Measurements from ENCODE around the gene PPP1R12B. TPM values are rescaled to one million over a fixed set of nuclear protein-coding genes. Genes with fewer than 3 reads are reported as not detected.

Gene PPP1R12B
- total and polyA plus RNA-seq, 5 experiments from 2014 or later: 4.6 to 29.8 (median 7.7) TPM

DNA sequence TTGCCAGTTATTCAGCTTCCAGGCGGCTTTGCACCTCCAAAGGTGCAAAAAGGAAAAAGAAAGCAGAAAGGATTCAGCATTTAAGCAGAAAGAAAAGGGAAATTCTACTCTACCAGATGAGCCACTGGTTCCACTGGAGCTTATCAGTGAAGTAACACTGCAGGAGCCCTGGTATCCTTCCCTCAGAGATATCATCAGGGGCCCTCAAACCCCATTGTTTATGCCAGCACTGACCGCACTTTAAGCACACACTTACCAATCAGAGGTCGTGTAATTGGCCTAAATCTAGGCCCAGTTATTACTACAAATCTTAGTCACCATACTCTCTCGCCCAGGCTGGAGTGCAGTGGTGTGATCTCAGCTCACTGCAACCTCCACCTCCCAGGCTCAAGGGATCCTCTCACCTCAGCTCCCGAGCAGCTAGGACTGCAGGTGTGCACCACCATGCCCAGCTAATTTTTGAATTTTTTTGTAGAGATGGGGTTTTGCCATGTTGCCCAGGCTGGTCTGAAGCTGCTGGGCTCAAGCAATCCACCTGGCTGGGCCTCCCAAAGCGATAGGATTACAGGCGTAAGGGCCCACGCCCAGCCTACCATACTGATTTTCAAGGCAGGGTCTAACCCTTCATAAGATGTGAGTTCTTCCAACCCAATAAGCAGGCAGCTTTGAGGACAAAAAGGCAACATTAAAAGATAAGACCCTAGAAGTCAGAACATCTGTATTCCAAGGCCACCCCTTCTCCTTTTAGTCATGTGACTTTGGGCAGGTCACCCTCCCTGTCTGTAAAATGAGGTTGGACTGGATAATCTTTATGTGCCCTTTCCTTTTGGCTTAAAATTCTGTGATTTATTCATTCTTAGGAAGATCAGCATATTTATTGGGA is 236.4 kb downstream of the PPP1R12B start:
- Mint-ChIP-seq H3K27ac (peak overlapping the region in 1 of 10 donors; percentile 18), H3K4me1 (peaks cover 0 to 10% (median under 1%) of the 10 kb centered on the region in 4 donors), H3K36me3 (peaks cover 7 to 36% (median 25%) of the 10 kb centered on the region in 3 donors), H3K27me3 (no peaks in the 10 kb centered on the region), H3K4me3 (no peak overlapping the region), H3K9me3 (no peaks in the 10 kb centered on the region)
- POLR2A ChIA-PET: no interaction called here
- DNase-seq: no peak
- ATAC-seq: no peak

DNA sequence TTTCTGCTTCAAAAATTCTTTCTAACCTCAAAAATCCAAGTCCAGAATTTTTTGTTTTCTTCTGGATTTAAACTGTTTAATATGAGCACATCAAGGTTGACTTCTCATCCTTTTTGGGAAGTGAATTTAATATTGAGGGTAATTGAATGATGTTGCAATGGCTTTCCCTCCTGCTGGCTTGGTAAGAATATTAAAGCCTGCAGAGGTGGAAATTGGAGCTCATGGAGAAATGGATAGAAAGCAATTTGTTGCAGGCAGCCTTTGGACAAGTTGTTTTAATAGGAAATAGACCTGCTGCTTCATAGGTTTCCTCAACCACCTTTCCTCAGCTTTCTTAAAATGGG is 237.1 kb downstream of the PPP1R12B start:
- no peaks in the 10 kb centered on the region for H3K9me3 Mint-ChIP-seq
- POLR2A ChIA-PET: no interaction called here
- peaks cover 7 to 32% (median 24%) of the 10 kb centered on the region in 3 donors for H3K36me3 Mint-ChIP-seq
- ATAC-seq (no peak), DNase-seq (no peak)
- no peak overlapping the region for H3K27ac Mint-ChIP-seq
- no peaks in the 10 kb centered on the region for H3K27me3 Mint-ChIP-seq
- no peak overlapping the region for H3K4me3 Mint-ChIP-seq
- peaks cover 0 to 10% (median under 1%) of the 10 kb centered on the region in 4 donors for H3K4me1 Mint-ChIP-seq

DNA sequence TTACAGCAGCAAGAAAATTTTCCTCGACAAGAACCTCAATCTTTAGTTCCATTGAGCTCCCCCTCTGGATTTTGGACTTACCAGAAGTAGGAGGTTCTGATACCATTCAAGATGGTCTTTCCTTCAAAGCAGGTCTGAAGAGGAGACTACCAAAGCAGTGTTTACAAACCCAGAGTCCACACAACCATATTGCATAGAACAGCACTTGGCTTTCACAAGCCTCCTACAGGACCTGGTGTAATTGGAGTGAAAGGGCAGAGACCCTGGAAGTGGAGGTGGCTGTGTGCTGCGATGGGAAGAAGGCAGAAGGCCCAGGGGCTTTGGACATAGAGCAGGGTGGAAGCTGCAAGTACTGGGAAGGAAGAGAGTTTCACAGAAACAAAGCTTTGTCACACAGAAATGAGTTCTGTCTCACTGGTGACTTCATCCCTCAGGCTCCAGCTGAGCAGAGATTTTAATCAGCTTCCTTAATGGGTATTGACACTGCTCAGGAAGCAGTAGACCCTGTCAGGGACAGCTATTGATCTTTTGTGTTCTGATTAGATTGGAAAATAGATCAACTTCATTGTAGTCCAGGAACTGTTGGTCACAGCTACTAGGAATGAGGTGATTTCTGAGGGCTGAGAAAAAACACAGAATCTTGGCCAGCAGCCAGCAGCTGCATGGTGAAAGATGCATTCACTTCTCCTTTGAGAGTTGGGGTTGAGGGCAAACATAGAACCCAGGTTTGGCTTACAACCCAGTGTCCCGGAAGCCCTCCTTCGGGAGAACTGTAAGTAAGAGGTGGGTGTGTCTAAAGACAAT is 237.7 kb downstream of the PPP1R12B start:
- H3K27me3 Mint-ChIP-seq: no peaks in the 10 kb centered on the region
- H3K4me3 Mint-ChIP-seq: no peak overlapping the region
- no peak for ATAC-seq
- H3K4me1 Mint-ChIP-seq: peaks cover 0 to 10% (median under 1%) of the 10 kb centered on the region in 4 donors
- no peaks in the 10 kb centered on the region for H3K9me3 Mint-ChIP-seq
- H3K36me3 Mint-ChIP-seq: peaks cover 1 to 25% (median 17%) of the 10 kb centered on the region in 3 donors
- POLR2A ChIA-PET: no interaction called here
- peak overlapping the region in 2 of 10 donors; percentile 49 to 77 for H3K27ac Mint-ChIP-seq
- no peak for DNase-seq

DNA sequence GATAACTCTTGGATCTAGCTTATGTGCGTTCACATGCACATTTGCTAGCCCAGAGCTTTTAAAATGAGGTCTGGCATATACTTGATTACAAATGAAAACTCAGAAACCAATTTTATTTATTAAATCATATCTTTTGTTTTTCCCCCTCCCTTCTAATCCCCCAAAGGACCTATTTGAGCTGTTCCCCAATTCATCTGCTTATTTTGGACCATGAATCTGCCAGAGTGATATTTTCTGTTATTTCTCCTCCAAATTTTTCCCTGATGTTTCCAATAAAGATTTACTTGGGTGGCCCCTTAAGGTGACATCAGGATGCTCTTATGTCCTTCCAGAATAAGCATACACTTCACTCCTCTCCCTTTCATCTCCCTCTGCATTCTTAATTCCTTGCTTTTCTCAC is 238.4 kb downstream of the PPP1R12B start:
- Mint-ChIP-seq H3K4me1 (peaks cover 0 to 10% (median under 1%) of the 10 kb centered on the region in 4 donors), H3K27ac (no peak overlapping the region), H3K27me3 (no peaks in the 10 kb centered on the region), H3K9me3 (no peaks in the 10 kb centered on the region), H3K36me3 (peaks cover 0 to 19% (median 12%) of the 10 kb centered on the region in 3 donors), H3K4me3 (no peak overlapping the region)
- POLR2A ChIA-PET: no interaction called here
- no peak for ATAC-seq
- DNase-seq: no peak

DNA sequence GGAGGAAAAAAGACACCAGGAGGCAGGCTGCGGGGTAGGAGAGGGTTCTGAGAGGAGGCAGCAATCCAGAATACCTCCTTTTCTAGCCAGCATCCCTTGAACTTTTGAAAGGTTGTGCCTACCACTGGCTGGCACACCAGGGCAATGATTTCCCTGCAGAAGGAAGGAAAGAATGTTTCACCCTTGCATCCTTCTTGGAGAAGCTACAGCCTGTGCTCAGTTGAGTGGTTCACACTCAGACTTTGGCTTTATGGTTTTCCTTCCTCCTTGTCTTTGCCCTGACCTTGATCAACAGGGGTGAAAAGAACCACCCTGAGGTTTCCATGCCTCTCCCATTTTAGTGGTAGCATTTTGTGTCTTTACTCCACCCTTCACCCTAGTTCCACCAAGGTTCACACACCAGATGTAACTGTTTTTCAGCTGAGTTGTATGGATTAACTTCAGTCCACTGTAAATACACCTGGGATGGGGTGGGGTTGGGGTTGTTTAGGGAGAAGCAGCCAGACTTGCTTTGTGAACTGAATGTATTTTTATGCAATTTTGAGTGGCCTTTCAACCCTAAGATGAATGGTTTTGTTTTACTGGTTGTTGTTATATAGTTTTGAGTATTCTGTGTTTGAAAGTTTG is 239.5 kb downstream of the PPP1R12B start:
- Mint-ChIP-seq H3K9me3 (no peaks in the 10 kb centered on the region), H3K27me3 (no peaks in the 10 kb centered on the region), H3K4me3 (no peak overlapping the region), H3K36me3 (peaks cover 0 to 11% (median 6%) of the 10 kb centered on the region in 3 donors), H3K4me1 (peaks cover 0 to 10% (median under 1%) of the 10 kb centered on the region in 4 donors), H3K27ac (no peak overlapping the region)
- no peak for DNase-seq
- POLR2A ChIA-PET: no interaction called here
- ATAC-seq: no peak

DNA sequence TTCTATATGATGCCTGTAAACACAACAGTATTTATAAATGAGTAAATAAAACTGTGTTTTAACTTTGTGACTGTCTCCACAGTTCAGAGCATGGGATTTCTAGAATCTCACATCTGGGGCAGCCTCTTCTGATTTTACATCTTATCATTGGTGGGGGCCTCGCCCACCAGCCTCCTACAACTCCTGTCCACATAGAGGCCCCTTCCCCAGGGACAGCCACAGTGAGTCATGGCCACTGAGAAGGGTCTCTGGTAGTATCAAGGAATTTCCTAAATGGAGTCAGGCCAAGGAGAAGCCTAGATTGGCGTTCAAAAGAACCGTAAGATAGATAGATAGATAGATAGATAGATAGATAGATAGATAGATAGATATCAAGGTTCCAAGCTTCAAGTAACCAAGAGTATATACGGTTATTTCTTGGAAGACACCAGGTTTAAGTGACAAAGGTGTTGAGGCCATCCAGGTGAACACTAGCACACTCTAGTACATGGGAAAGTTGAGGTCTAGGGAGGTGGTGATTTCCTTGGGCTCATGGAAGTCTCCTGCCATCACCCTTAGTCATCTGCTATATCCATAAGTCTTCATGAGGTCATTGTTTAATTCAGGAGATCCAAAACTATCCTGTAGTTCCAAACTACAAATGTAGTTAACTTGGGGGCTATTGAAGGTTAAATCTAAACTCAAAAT is 240.1 kb downstream of the PPP1R12B start:
- no peak overlapping the region for H3K4me3 Mint-ChIP-seq
- no peak overlapping the region for H3K27ac Mint-ChIP-seq
- H3K27me3 Mint-ChIP-seq: no peaks in the 10 kb centered on the region

DNA sequence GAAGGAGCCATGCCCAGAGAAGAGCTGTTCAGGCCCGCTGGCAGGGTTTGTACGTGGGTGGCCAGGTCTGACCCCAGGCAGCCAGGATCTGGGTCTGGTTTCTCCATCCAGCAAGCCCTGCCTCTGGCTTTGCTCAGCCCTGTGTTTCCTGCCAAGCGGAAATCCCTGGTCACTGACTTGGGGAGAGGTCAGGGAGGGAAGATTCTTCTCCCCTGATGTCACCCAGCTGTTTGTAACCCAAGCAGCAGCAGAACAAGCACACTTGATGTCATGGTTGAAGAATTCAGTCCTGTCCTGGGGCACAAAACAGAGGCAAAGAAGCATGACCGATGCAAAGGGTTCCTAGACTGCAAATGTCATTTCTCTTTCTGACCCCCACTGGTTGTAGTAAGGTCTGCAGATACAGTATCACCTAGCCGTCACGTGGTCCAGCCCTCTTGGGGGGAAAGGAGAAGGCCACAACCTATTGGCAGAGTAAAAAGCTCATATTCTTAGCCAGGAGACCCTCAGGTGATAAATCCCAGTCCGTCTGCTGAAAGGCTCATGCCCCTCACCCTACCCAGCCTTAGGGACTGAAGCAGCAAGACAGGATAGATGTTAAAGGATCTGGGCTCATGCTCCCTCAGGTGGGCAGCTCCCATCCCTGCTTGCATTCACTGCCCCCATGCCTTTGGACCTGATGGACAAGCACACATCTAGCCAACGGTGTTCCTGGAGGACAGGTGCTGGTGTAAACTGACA is 240.9 kb downstream of the PPP1R12B start:
- Mint-ChIP-seq H3K27me3 (no peaks in the 10 kb centered on the region), H3K4me3 (no peak overlapping the region), H3K27ac (no peak overlapping the region), H3K4me1 (peaks cover 0 to 10% (median under 1%) of the 10 kb centered on the region in 4 donors), H3K9me3 (no peaks in the 10 kb centered on the region), H3K36me3 (peaks cover 0 to 8% (median 4%) of the 10 kb centered on the region in 3 donors)
- DNase-seq (no peak), ATAC-seq (no peak)
- POLR2A ChIA-PET: no interaction called here

More for the DNA sequence above, 240.1 kb downstream of the PPP1R12B start:
- DNase-seq: no peak
- H3K4me1 Mint-ChIP-seq: peaks cover 0 to 10% (median under 1%) of the 10 kb centered on the region in 4 donors
- H3K36me3 Mint-ChIP-seq: peaks cover 0 to 9% (median 4%) of the 10 kb centered on the region in 3 donors
- H3K9me3 Mint-ChIP-seq: no peaks in the 10 kb centered on the region
- POLR2A ChIA-PET: no interaction called here
- ATAC-seq: no peak

DNA sequence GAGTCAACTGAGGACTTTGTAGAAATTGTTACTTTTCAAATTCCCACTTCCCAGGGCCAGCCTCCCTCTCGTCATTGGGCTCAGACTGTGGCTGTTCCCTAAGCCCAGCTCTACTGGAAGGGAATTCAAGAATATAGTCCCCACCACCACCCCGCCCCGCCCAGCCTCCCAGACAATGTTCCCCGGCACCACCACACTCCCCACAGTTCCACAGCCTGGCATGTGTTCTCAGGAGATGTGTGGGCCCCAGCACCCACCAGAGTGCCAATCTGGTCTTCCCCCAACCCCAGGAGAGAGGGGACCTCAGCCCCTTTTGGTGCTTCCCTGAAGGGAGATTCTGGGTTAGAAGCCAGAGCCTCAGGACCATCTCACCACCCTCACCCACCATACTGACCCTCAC is 241.6 kb downstream of the PPP1R12B start:
- Mint-ChIP-seq H3K36me3 (peaks cover 0 to 5% (median 4%) of the 10 kb centered on the region in 3 donors), H3K27me3 (no peaks in the 10 kb centered on the region), H3K9me3 (no peaks in the 10 kb centered on the region), H3K4me1 (peaks cover 0 to 10% (median under 1%) of the 10 kb centered on the region in 4 donors), H3K4me3 (no peak overlapping the region), H3K27ac (peak overlapping the region in 1 of 10 donors; percentile 45)
- ATAC-seq (no peak), DNase-seq (no peak)
- POLR2A ChIA-PET: no interaction called here

DNA sequence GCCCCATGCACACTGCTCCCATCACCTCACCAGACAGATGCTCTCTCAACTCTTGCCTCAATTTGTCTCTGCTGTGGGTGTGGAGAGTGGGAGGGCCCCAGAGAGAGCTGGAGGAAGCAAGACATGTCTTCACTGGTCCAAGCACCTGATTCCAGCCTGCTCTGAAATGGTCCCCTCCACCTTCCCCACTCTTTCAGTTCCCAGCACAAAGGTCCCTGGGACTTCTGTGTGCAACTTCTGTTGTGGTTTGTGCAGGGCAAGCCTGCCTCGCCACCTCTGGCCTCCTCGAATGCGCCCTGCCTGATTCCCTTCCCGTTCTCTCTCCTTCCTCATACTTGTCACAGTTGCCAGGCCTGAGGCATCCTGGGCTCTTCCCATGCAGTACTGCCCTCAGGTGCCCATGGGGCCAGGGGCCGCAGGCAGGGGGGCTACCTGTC is 242.5 kb downstream of the PPP1R12B start:
- Mint-ChIP-seq H3K4me1 (peaks cover 0 to 9% (median under 1%) of the 10 kb centered on the region in 4 donors), H3K4me3 (no peak overlapping the region), H3K9me3 (no peaks in the 10 kb centered on the region), H3K36me3 (peaks cover 0 to 5% (median 2%) of the 10 kb centered on the region in 3 donors), H3K27me3 (no peaks in the 10 kb centered on the region), H3K27ac (peak overlapping the region in 1 of 10 donors; percentile 78)
- ATAC-seq (no peak), DNase-seq (no peak)
- POLR2A ChIA-PET: no interaction called here

DNA sequence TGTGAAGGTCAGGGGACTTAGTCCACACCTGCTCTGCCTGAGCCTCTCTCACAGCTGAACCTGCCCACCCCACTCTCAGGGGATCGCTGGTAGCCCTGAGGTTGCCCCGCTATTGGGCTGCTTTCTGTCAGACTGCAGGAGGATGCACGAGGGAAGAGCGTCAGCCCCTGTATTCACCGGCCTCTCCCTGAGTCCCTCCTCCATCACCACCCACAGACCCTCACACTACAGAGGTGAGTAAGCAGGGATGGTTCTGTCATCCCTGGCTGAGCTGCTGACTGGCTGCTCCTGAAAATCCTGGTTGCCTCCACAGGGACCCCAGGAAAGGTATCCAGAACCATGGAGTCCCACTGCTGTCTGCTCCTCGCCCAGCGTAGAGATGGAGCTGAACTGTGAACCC is 243.0 kb downstream of the PPP1R12B start:
- POLR2A ChIA-PET: no interaction called here
- Mint-ChIP-seq H3K9me3 (no peaks in the 10 kb centered on the region), H3K27ac (no peak overlapping the region), H3K27me3 (no peaks in the 10 kb centered on the region), H3K4me3 (no peak overlapping the region), H3K36me3 (peaks cover 0 to 5% (median 2%) of the 10 kb centered on the region in 3 donors), H3K4me1 (peaks cover 0 to 3% (median 0%) of the 10 kb centered on the region in 4 donors)
- ATAC-seq (no peak), DNase-seq (no peak)

DNA sequence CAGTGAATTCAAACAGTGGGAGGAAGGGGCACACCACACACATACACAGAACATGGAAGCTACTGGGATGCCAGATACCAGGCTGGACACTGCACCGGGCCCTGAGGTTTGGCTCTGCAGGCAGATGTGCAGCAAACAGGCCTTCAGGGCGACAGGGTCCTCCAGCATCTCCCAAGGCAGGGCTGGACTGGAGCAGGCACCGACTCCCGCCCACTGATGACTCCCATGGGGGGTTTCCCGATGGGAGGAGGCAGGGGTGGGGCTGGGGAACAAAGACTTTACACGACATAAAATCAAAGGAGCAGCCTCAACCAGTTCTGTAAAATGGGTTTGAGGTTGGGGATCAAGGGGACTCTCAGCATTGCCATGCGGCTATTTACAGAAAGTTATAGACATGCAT is 243.6 kb downstream of the PPP1R12B start:
- no peak overlapping the region for H3K27ac Mint-ChIP-seq
- peaks cover 0 to 4% (median under 1%) of the 10 kb centered on the region in 4 donors for H3K4me1 Mint-ChIP-seq
- no peaks in the 10 kb centered on the region for H3K27me3 Mint-ChIP-seq
- no peaks in the 10 kb centered on the region for H3K9me3 Mint-ChIP-seq
- no peak for DNase-seq
- no peak for ATAC-seq
- POLR2A ChIA-PET: no interaction called here
- no peak overlapping the region for H3K4me3 Mint-ChIP-seq
- H3K36me3 Mint-ChIP-seq: peaks cover 0 to 5% (median 1%) of the 10 kb centered on the region in 3 donors

DNA sequence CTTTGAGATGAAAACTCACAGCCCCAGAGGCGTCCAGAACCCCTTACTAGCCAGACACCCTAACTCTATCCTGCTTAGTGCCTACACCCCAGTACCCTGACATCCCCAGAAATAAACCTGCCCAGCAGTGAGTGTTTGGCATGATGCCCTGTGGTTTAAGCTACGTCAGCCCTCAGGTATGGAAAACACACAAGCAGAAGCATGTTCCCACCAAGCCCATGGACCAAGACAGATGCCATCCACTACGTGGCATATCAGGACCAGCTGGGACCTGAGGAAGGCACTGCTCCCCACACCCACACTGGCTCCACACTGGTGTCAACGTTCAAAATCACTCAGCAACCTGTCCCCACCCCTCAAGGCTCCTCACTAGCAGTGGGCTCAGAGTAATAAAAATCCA is 245.3 kb downstream of the PPP1R12B start:
- Mint-ChIP-seq H3K36me3 (peaks cover 0 to 5% (median 2%) of the 10 kb centered on the region in 3 donors), H3K4me3 (no peak overlapping the region), H3K27me3 (no peaks in the 10 kb centered on the region), H3K4me1 (peaks cover 0 to 8% (median 2%) of the 10 kb centered on the region in 4 donors), H3K9me3 (no peaks in the 10 kb centered on the region), H3K27ac (peak overlapping the region in 1 of 10 donors; percentile 58)
- DNase-seq: no peak
- no peak for ATAC-seq
- POLR2A ChIA-PET: no interaction called here

Measured in naive thymus-derived CD8-positive, alpha-beta T cell (primary cell).